Kidney (tissue), 14 donors: Measurements from ENCODE around the gene COL25A1. TPM values are rescaled to one million over a fixed set of nuclear protein-coding genes. Genes with fewer than 3 reads are reported as not detected.
A peak's percentile ranks its signal among the peaks of the same experiment; 100 is the strongest.

Source experiments
- DNase-seq, 5 donors: peaks; one replicate each; pipeline ENCODE4 v3.0.0-alpha.2; 2013 to 2020
- FAIRE-seq: peaks from 2 replicates; lab custom pipeline; 2012; peaks lifted over from hg19 to GRCh38; lab: Jason Lieb, UNC
- H3K27ac ChIP-seq, 2 donors: one replicate each; pipeline ENCODE4 v1.7.0; 2013; ENCODE audit warnings: low read depth in 2 of 2, low read length in 2 of 2, inconsistent platforms in 1 of 2
- H3K27me3 ChIP-seq: one replicate; pipeline ENCODE4 v1.7.1; 2013; ENCODE audit warnings: low read length, inconsistent platforms; ENCODE audit not compliant: control insufficient read depth, insufficient read depth
- H3K36me3 ChIP-seq, 3 donors: one replicate each; pipeline versions ENCODE4 v1.7.0 to v1.7.1; 2013; ENCODE audit warnings: low read length in 3 of 3, control low read depth in 1 of 3, inconsistent platforms in 1 of 3; ENCODE audit not compliant: insufficient read depth in 3 of 3, control insufficient read depth in 2 of 3
- H3K4me1 ChIP-seq, 3 donors: one replicate each; pipeline versions ENCODE4 v1.7.0 to v1.7.1; 2013; ENCODE audit warnings: low read length in 3 of 3, inconsistent platforms in 1 of 3, low read depth in 1 of 3; ENCODE audit not compliant: control insufficient read depth in 2 of 3, insufficient read depth in 2 of 3
- H3K4me3 ChIP-seq, 3 donors: one replicate each; pipeline versions ENCODE4 v1.7.0 to v1.8.1; 2013; ENCODE audit warnings: low read length in 3 of 3, control low read depth in 1 of 3, inconsistent platforms in 1 of 3
- H3K9ac ChIP-seq, 3 donors: one replicate each; pipeline versions ENCODE4 v1.7.0 to v1.7.1; 2013; ENCODE audit warnings: low read length in 3 of 3, control low read depth in 1 of 3, inconsistent platforms in 1 of 3
- H3K9me3 ChIP-seq, 3 donors: one replicate each; pipeline versions ENCODE4 v1.7.0 to v1.7.1; 2013; ENCODE audit warnings: low read length in 3 of 3, control low read depth in 1 of 3, inconsistent platforms in 1 of 3; ENCODE audit not compliant: control insufficient read depth in 2 of 3, insufficient read depth in 1 of 3
- CTCF ChIP-seq: IDR thresholded peaks from 3 replicates; pipeline ENCODE4 v1.5.1; 2012; ENCODE audit warnings: mild to moderate bottlenecking, moderate library complexity, borderline replicate concordance; ENCODE audit not compliant: insufficient read depth; ENCODE audit errors: extremely low read depth
- intact Hi-C: fragments of 100-400 bp; cut with DNase I; formaldehyde crosslinking; loops from one replicate; pipeline ENCODE4 v1.11.1; 2022
- polyA plus RNA-seq: library from polyadenylated mRNA; stranded (reverse); fragments of 350-450 nt; fragmentation: Illumina TruSeq; extraction: RNeasy Lipid Tissue Mini Kit (QIAGEN cat#74804); gene quantifications from one replicate; pipeline ENCODE4 v1.2.3, GENCODE V29; 2014; ENCODE audit warnings: low read depth, low replicate concordance; ENCODE audit not compliant: insufficient read depth
- total RNA-seq: library from RNA; stranded (reverse); fragmentation: NEBNext Ultra II Directional; extraction: Animal tissue kit (Norgen Biotek cat#: 25700); gene quantifications from one replicate; pipeline ENCODE4 v1.2.1, GENCODE V29; 2021
- donor health status: control.
- donor health status: control.
- donor health status: control.
- donor health status: control.
- donor health status: control.
- donor health status: DM: yes; HTN: yes; CAD: no.
- donor health status: Normal renal cell carcinoma (clear cell type).

The COL25A1 gene
- total and polyA plus RNA-seq, 2 donors from 2014 or later, result 0.52 to 2.3 TPM

- H3K9ac ChIP-seq, result no peak overlapping the region
- H3K36me3 ChIP-seq, result no peaks in the 10 kb centered on the region
- TF ChIP-seq CTCF, result no peak
- H3K4me1 ChIP-seq, result no peaks in the 10 kb centered on the region
- no peaks in the 10 kb centered on the region for H3K9me3 ChIP-seq
- intact Hi-C loops, result no loop called here
- no peak overlapping the region for H3K4me3 ChIP-seq
- H3K27ac ChIP-seq, result no peak overlapping the region
- H3K27me3 ChIP-seq, result no peaks in the 10 kb centered on the region
- FAIRE-seq, result no peak
- DNase-seq, result no peak
Measured at GRCh38 chr4:109216085-109216696, 86.3 kb downstream of the COL25A1 start.

- Histone ChIP-seq H3K4me3 (no peak overlapping the region), H3K27me3 (no peaks in the 10 kb centered on the region), H3K27ac (no peak overlapping the region), H3K4me1 (no peaks in the 10 kb centered on the region), H3K9me3 (no peaks in the 10 kb centered on the region), H3K36me3 (no peaks in the 10 kb centered on the region), H3K9ac (no peak overlapping the region)
- no peak for TF ChIP-seq CTCF
- FAIRE-seq (no peak), DNase-seq (no peak)
- intact Hi-C loops, result no loop called here
Measured at GRCh38 chr4:109215506-109215905, 87.0 kb downstream of the COL25A1 start.

- FAIRE-seq, result peak; percentile 82
- H3K9ac ChIP-seq, result no peak overlapping the region
- DNase-seq, result peak in 1 of 5 donors; percentile 21
- no peak overlapping the region for H3K27ac ChIP-seq
- no peaks in the 10 kb centered on the region for H3K4me1 ChIP-seq
- H3K4me3 ChIP-seq, result no peak overlapping the region
- H3K9me3 ChIP-seq, result no peaks in the 10 kb centered on the region
- no peaks in the 10 kb centered on the region for H3K27me3 ChIP-seq
- no peaks in the 10 kb centered on the region for H3K36me3 ChIP-seq
- no peak for TF ChIP-seq CTCF
- intact Hi-C loops, result no loop called here
Measured at GRCh38 chr4:109214622-109215301, 87.7 kb downstream of the COL25A1 start.
